Ishikawa (cell line): ENCODE results near the gene GALM.
A peak's percentile ranks its signal among the peaks of the same experiment; 100 is the strongest.

Source experiments
- CEBPB ChIP-seq: IDR thresholded peaks from 2 replicates; pipeline ENCODE4 v1.6.1; 2012
- CREB1 ChIP-seq: IDR thresholded peaks from 2 replicates; pipeline ENCODE4 v1.6.1; 2012; ENCODE audit warnings: low read depth
- EGR1 ChIP-seq: IDR thresholded peaks from 2 replicates; pipeline ENCODE4 v1.6.1; 2012
- RAD21 ChIP-seq: IDR thresholded peaks from 2 replicates; pipeline ENCODE4 v1.6.1; 2012; ENCODE audit warnings: low read depth
- REST ChIP-seq: IDR thresholded peaks from 2 replicates; pipeline ENCODE4 v1.6.1; 2012; ENCODE audit warnings: low read depth, mild to moderate bottlenecking
- TAF1 ChIP-seq: IDR thresholded peaks from 2 replicates; pipeline ENCODE4 v1.6.1; 2012; ENCODE audit warnings: low read depth, mild to moderate bottlenecking
- TCF12 ChIP-seq: IDR thresholded peaks from 2 replicates; pipeline ENCODE4 v1.6.1; 2012; ENCODE audit warnings: low read depth
- ZBTB7A ChIP-seq: IDR thresholded peaks from 2 replicates; pipeline ENCODE4 v1.6.1; 2012; ENCODE audit warnings: low read depth
- TF ChIP-seq, protein P1 (sequence below): IDR thresholded peaks from 2 replicates; pipeline ENCODE4 v1.6.1; 2012

DNA sequence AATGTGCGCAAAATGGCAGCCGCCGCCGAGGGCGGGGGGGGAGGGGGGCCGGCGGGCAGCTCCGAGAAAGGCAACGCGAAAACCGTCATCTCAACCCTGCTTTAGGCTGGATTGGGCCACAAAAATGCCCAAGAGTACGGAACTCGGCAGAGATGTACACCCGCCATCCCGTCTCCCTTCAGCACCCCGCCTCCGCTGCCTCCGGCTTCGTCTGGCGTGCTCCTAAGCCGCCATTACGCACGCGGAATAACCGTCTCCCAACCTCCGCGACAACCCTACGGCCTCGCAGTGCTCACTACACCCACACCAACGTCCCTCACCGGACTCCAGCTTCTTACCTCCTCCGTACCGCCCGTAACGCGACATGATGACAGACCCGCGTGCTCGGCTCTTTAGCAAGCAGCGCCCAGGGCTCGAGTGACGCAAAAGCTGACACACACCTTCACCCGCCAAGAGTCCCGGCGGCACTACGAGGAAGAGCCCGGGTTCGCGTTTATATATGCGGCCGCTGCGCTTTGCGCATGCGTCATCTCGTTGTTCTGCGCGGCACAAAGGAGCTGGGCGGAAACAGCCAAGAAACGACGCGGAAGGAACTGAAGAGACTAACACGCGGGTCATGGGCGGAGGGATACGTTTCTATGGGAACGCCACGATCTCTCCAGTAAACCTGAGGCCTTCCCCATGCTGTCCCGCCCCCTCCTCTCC lies 85.1 kb downstream of the GALM start, which contains the start of gene SRSF7:
- TF ChIP-seq REST: no peak
- TF ChIP-seq EGR1: peak; percentile 30; the same call in 1 of the 2 replicates
- peak; percentile 57; the same call in 1 of the 2 replicates for TF ChIP-seq CREB1
- TF ChIP-seq, protein P1, sequence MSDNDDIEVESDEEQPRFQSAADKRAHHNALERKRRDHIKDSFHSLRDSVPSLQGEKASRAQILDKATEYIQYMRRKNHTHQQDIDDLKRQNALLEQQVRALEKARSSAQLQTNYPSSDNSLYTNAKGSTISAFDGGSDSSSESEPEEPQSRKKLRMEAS: peak; percentile 98
- TF ChIP-seq ZBTB7A: 0 out of 2 replicates have a peak, but pooled peaks have one; percentile 9
- TF ChIP-seq TAF1: peak; percentile 98
- no peak; the same call in 1 of the 2 replicates for TF ChIP-seq RAD21
- peak; percentile 77 for TF ChIP-seq TCF12
- TF ChIP-seq CEBPB: 0 out of 2 replicates have a peak, but pooled peaks have one; percentile 36
